GM12891 (cell line): ENCODE results near the gene CEP170B.

Experiments
- PAX5 ChIP-seq: IDR thresholded peaks from 2 replicates; pipeline ENCODE4 v1.6.1; 2011; ENCODE audit warnings: low read length, moderate library complexity, mild to moderate bottlenecking; ENCODE audit not compliant: insufficient read depth, severe bottlenecking
- POLR2A ChIP-seq: IDR thresholded peaks from 2 replicates; pipeline ENCODE4 v1.6.1; 2011; ENCODE audit warnings: low read depth, low read length, control low read depth
- POLR2AphosphoS5 ChIP-seq: IDR thresholded peaks from 2 replicates; pipeline ENCODE4 v1.6.1; 2011; ENCODE audit warnings: low read depth, low read length, control low read depth
- POU2F2 ChIP-seq: IDR thresholded peaks from 2 replicates; pipeline ENCODE4 v1.6.1; 2011; ENCODE audit warnings: low read depth, mild to moderate bottlenecking, control low read depth, low read length, moderate library complexity
- SPI1 ChIP-seq: IDR thresholded peaks from 2 replicates; pipeline ENCODE4 v1.6.1; 2011; ENCODE audit warnings: low read depth, low read length, control low read depth
- TAF1 ChIP-seq: IDR thresholded peaks from 2 replicates; pipeline ENCODE4 v1.6.1; 2011; ENCODE audit warnings: low read depth, low read length, control low read depth

DNA sequence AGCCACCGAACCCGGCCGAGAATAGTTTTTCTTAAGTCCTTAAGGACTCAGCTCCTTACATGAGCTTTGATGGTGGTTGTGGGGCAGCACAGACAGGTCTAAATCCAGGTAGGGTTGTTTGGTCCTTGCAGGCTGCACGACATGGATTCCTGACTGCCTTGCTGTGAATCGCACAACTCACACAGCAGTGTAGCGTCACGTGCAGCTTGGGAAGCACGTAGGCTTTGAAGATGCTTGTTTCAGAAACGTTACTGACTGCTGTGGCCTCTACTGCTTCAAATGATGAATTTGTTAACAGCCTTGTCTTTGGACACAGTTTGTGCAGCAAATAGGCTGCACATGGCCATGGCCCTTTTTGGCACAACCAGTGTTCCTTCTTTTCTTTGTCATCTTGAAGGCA, 34.3 kb upstream of the CEP170B start:
- TF ChIP-seq POLR2A: no peak
- TF ChIP-seq POLR2AphosphoS5: no peak
- no peak for TF ChIP-seq PAX5
- TF ChIP-seq TAF1: no peak
- no peak for TF ChIP-seq SPI1
- TF ChIP-seq POU2F2: no peak
